PC-3 (cell line): ENCODE measurements around the gene CCDC192. TPM values are rescaled to one million over a fixed set of nuclear protein-coding genes. Genes with fewer than 3 reads are reported as not detected.

ENCODE experiments used
- ATAC-seq: fragments of 200-7000 bp; cut with Tn5 transposase; 2 replicates; pipeline ENCODE4 v1.9.1; 2020; ENCODE audit warnings: mild to moderate bottlenecking, moderate library complexity
- BruUV-seq: library from RNA; stranded (reverse); fragments of 400-500 nt; replicated peaks from 2 replicates; lab custom pipeline; 2021; lab: Mats Ljungman, UMichigan
- CTCF ChIA-PET: fragments of 300-600 bp; sonication (Branson Sonifier 250); formaldehyde crosslinking; loops from one replicate; lab custom pipeline; 2022; ENCODE audit warnings: antibody characterized with exemption; lab: Charles Lee
- POLR2A ChIA-PET: fragments of 300-600 bp; sonication (Branson Sonifier 250); formaldehyde crosslinking; loops from one replicate; lab custom pipeline; 2022; ENCODE audit warnings: antibody characterized with exemption; ENCODE audit not compliant: unreplicated experiment; lab: Charles Lee
- DNase-seq: peaks from one replicate; pipeline ENCODE4 v3.0.0-alpha.2; 2015
- H2AFZ ChIP-seq: fragments of 300-600 bp; sonication (generic); 2 replicates; pipeline ENCODE4 v1.6.0; 2016; ENCODE audit warnings: antibody characterized with exemption, low read length
- H3F3A ChIP-seq: fragments of 300-600 bp; sonication (generic); one replicate; pipeline ENCODE4 v1.6.0; 2017; ENCODE audit warnings: antibody characterized with exemption, low read length, control low read depth, mild to moderate bottlenecking; ENCODE audit not compliant: unreplicated experiment
- H3K27ac ChIP-seq: fragments of 300-600 bp; sonication (generic); 2 replicates; pipeline ENCODE4 v1.5.1; 2016; ENCODE audit warnings: mild to moderate bottlenecking, low read length
- H3K27me3 ChIP-seq: fragments of 300-600 bp; sonication (generic); 2 replicates; pipeline ENCODE4 v1.6.1; 2016; ENCODE audit warnings: low read length, mixed read lengths
- H3K36me3 ChIP-seq: fragments of 300-600 bp; sonication (generic); 2 replicates; pipeline ENCODE4 v1.6.1; 2016; ENCODE audit warnings: low read depth, mixed run types, low read length, mixed read lengths
- H3K4me1 ChIP-seq: fragments of 300-600 bp; sonication (generic); 2 replicates; pipeline ENCODE4 v1.5.1; 2016; ENCODE audit warnings: low read length; ENCODE audit not compliant: insufficient read depth
- H3K4me2 ChIP-seq: fragments of 300-600 bp; sonication (generic); 2 replicates; pipeline ENCODE4 v1.6.0; 2016; ENCODE audit warnings: low read length
- H3K4me3 ChIP-seq: fragments of 300-600 bp; sonication (generic); 2 replicates; pipeline ENCODE4 v1.5.1; 2016; ENCODE audit warnings: mild to moderate bottlenecking, low read length, mixed read lengths
- H3K79me2 ChIP-seq: fragments of 300-600 bp; sonication (generic); 2 replicates; pipeline ENCODE4 v1.6.1; 2017; ENCODE audit warnings: low read length, mixed read lengths
- H3K9ac ChIP-seq: fragments of 300-600 bp; sonication (generic); 2 replicates; pipeline ENCODE4 v1.6.0; 2016; ENCODE audit warnings: mild to moderate bottlenecking, low read length
- H3K9me2 ChIP-seq: fragments of 300-600 bp; sonication (generic); replicated peaks from 2 replicates; pipeline ENCODE4 v1.6.1; 2016; ENCODE audit warnings: mixed run types, low read length, mixed read lengths
- H3K9me3 ChIP-seq: fragments of 300-600 bp; sonication (generic); 2 replicates; pipeline ENCODE4 v1.6.1; 2016; ENCODE audit warnings: low read length, mixed read lengths
- H4K20me1 ChIP-seq: fragments of 300-600 bp; sonication (generic); 2 replicates; pipeline ENCODE4 v1.6.1; 2016; ENCODE audit warnings: low read length, mixed read lengths
- EZH2 ChIP-seq: fragments of 300-600 bp; sonication (generic); IDR thresholded peaks from one replicate; pipeline ENCODE4 v1.6.1; 2017; ENCODE audit warnings: antibody characterized with exemption, mild to moderate bottlenecking, low read length; ENCODE audit not compliant: unreplicated experiment
- EZH2phosphoT487 ChIP-seq: fragments of 300-600 bp; sonication (generic); IDR thresholded peaks from 2 replicates; pipeline ENCODE4 v1.6.1; 2018; ENCODE audit warnings: mild to moderate bottlenecking, antibody characterized with exemption, low read length, borderline replicate concordance
- intact Hi-C: fragments of 100-400 bp; cut with micrococcal nuclease; formaldehyde crosslinking; loops from 2 replicates; pipeline ENCODE4 v1.9.0; 2023
- total RNA-seq: library from RNA; depleted of rRNA; stranded (reverse); fragments of >200 nt; gene quantifications from 2 replicates; pipeline ENCODE4 v1.2.3, GENCODE V29; 2014
- TF ChIP-seq, protein P1 (sequence below): fragments of 300-600 bp; sonication (generic); conservative IDR thresholded peaks from 2 replicates; pipeline ENCODE4 v1.5.1; 2017; ENCODE audit warnings: antibody characterized with exemption, low read depth, mild to moderate bottlenecking, low read length

Gene CCDC192
- total RNA-seq, 1 experiment from 2014 or later: not detected

GRCh38 chr5:127666043-127666716, 37.0 kb upstream of the CCDC192 start:
- CTCF ChIA-PET: no interaction called here
- intact Hi-C loops: no loop called here
- H3K4me2 ChIP-seq: no peak overlapping the region
- H3K79me2 ChIP-seq: no peaks in the 10 kb centered on the region
- H3K27me3 ChIP-seq: peaks cover 78% of the 10 kb centered on the region
- H4K20me1 ChIP-seq: no peaks in the 10 kb centered on the region
- POLR2A ChIA-PET: interaction anchor here (0.6 kb wide), 1 partner anchor 428 kb away, joined by 3 read pairs; no protein-coding TSS in a partner anchor
- H3K9ac ChIP-seq: no peak overlapping the region
- no peaks in the 10 kb centered on the region for H3K9me2 ChIP-seq
- no peak for DNase-seq
- no peaks in the 10 kb centered on the region for H3F3A ChIP-seq
- ATAC-seq: no peak
- no peak overlapping the region for H3K4me3 ChIP-seq
- no peak for TF ChIP-seq EZH2phosphoT487
- TF ChIP-seq, protein P1, sequence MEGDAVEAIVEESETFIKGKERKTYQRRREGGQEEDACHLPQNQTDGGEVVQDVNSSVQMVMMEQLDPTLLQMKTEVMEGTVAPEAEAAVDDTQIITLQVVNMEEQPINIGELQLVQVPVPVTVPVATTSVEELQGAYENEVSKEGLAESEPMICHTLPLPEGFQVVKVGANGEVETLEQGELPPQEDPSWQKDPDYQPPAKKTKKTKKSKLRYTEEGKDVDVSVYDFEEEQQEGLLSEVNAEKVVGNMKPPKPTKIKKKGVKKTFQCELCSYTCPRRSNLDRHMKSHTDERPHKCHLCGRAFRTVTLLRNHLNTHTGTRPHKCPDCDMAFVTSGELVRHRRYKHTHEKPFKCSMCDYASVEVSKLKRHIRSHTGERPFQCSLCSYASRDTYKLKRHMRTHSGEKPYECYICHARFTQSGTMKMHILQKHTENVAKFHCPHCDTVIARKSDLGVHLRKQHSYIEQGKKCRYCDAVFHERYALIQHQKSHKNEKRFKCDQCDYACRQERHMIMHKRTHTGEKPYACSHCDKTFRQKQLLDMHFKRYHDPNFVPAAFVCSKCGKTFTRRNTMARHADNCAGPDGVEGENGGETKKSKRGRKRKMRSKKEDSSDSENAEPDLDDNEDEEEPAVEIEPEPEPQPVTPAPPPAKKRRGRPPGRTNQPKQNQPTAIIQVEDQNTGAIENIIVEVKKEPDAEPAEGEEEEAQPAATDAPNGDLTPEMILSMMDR: no peak
- no peak for TF ChIP-seq EZH2
- no peaks in the 10 kb centered on the region for H3K9me3 ChIP-seq
- H3K36me3 ChIP-seq: no peaks in the 10 kb centered on the region
- no peaks in the 10 kb centered on the region for H3K4me1 ChIP-seq
- H2AFZ ChIP-seq: no peak overlapping the region
- no TSS peak for BruUV-seq
- H3K27ac ChIP-seq: no peak overlapping the region

- DNase-seq: no peak
- Histone ChIP-seq H3K27ac (no peak overlapping the region), H3K9me3 (no peaks in the 10 kb centered on the region), H3K27me3 (peaks cover 61% of the 10 kb centered on the region), H3K4me3 (no peak overlapping the region), H3K9ac (no peak overlapping the region), H3K79me2 (no peaks in the 10 kb centered on the region), H3K4me2 (no peak overlapping the region), H3K9me2 (no peaks in the 10 kb centered on the region), H3K4me1 (no peaks in the 10 kb centered on the region), H3K36me3 (no peaks in the 10 kb centered on the region), H2AFZ (no peak overlapping the region), H4K20me1 (no peaks in the 10 kb centered on the region), H3F3A (no peaks in the 10 kb centered on the region)
- ChIA-PET CTCF (no interaction called here), POLR2A (no interaction called here)
- BruUV-seq: no TSS peak
- TF ChIP-seq EZH2phosphoT487: no peak
- TF ChIP-seq, protein P1: no peak
- TF ChIP-seq EZH2: no peak
- intact Hi-C loops: no loop called here
- no peak for ATAC-seq
These were observed 35.3 kb upstream of the CCDC192 start for GRCh38 chr5:127667926-127668325.

GRCh38 chr5:127671218-127671617, 32.0 kb upstream of the CCDC192 start:
- ATAC-seq: no peak

More at GRCh38 chr5:127671218-127671617, 32.0 kb upstream of the CCDC192 start:
- Histone ChIP-seq H3K9me3 (no peaks in the 10 kb centered on the region), H3K27me3 (peaks cover 30% of the 10 kb centered on the region), H3K9ac (no peak overlapping the region), H3F3A (no peaks in the 10 kb centered on the region), H3K9me2 (no peaks in the 10 kb centered on the region), H3K4me2 (no peak overlapping the region), H4K20me1 (no peaks in the 10 kb centered on the region), H2AFZ (no peak overlapping the region), H3K27ac (no peak overlapping the region), H3K4me1 (no peaks in the 10 kb centered on the region), H3K79me2 (no peaks in the 10 kb centered on the region), H3K4me3 (no peak overlapping the region), H3K36me3 (no peaks in the 10 kb centered on the region)
- no TSS peak for BruUV-seq
- CTCF ChIA-PET: no interaction called here
- TF ChIP-seq EZH2: no peak
- TF ChIP-seq, protein P1: no peak
- no peak for TF ChIP-seq EZH2phosphoT487
- intact Hi-C loops: no loop called here
- DNase-seq: no peak
- POLR2A ChIA-PET: no interaction called here
